ENCODE measurements around the gene B4GALNT4.
A peak's percentile ranks its signal among the peaks of the same experiment; 100 is the strongest.
"Not testable (repeated sequence)": the region's sequence is repeated elsewhere in the genome, so short reads cannot be mapped to it uniquely, and the experiment has no call there.

B4GALNT4 gene

GRCh38 chr11:336659-337198, 32.6 kb upstream of the B4GALNT4 start:
- DNase-seq, result no peak

- DNase-seq, result no peak
Observed at GRCh38 chr11:337711-338110, 31.6 kb upstream of the B4GALNT4 start.

GRCh38 chr11:339963-340362, 29.3 kb upstream of the B4GALNT4 start:
- DNase-seq, result no peak

DNA sequence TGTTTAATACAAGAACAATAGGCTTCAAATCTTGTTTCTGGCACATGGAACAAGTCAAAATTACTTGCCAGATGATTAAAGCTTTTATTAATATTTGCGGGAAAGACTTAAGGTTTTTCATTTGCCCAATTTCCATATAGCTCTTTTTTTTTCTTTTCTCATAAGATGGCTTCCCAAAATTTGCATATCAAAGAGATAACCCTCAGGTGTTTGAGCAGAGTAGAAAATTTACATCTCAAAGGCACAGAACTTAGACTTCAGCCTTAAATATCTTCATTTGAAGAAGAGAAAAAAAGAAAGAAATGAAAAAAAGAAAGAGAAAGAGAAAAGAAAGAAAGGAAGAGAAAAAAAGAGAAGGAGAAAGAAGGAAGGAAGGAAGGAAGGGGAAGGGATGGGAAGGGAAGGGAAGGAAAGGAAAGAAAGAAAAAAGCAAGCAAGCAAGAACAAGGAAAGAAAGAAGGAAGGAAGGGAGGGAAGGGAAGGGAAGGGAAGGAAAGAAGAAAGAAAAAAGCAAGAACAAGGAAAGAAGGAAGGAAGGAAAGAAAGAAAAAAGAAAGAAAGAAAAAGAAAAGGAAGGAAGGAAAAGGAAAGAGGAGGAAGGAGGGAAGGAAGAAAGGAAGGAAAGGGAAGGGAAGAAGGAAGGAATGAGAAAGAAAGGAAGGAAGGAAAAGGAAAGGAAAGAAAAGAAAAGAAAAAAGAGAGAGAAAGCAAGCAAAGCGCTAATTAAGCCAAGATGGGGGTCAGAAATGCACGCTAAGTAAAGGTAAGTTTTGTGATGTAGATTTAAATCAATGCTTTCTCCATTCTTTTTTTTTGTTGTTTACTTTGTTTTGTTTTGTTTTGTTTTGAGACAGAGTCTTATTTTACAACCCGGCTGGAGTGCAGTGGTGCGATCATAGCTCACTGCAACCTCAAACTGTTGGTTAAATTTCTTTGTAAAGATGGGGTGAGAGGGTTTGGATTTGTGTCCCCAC, 28.5 kb upstream of the B4GALNT4 start:
- DNase-seq, result no peak

DNA sequence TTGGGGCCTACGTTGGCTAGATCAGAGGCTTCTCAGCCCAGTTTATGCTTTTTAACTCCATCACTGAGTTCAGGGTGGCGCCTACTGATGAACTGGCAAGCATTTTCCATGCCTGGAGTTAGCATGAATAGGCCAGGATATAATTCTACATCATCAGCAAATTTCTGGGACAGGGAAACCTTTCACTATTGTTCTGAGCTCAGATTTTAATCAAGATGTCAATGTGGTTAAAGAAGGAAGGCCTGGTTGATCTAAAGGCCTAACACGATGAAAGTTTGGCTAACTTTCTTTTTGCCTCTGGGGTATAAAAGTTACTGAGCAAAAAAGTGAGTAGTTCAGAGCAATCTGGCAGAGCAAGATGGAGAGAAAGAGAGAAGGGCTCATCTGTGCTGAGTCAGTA, 27.0 kb upstream of the B4GALNT4 start:
- no peak for DNase-seq

DNA sequence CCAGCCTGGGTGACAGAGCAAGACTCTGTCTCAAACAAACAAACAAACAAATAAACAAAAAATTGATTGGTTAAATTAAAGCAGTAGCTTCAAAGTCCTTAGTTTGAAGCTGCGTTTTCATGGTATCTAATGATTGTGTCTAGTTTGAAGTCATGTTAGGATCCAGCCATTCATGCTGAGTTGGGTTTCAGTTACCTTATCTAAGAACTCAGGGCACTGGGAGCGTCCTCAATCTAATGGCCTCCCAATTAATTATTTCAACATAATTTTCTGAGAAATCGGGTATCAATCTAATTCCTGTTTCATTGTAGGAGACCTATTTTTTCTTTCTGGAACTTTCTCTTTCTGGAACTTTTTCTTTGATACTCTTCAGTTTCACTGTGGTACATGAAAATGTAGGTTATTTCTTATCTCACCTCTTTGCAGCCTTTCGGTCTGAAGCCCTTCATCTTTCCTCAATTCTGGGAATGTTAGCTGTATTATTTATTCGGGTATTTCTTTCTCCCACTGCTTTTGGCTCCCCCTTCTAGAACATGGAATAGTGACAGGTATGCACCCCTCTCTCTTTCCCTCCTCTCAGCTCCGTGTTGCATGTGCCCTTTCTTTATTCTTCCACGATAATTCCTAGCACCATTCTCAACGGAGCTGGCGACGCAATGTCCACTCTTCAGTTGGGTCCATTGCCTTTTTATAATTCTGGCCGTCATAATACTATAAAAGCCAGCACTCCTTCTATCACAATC, 24.3 kb upstream of the B4GALNT4 start:
- no peak for DNase-seq

GRCh38 chr11:346529-346928, 22.8 kb upstream of the B4GALNT4 start:
- DNase-seq, result no peak

- DNase-seq, result not testable (repeated sequence)
Observed at GRCh38 chr11:349270-349954, 19.9 kb upstream of the B4GALNT4 start.

DNA sequence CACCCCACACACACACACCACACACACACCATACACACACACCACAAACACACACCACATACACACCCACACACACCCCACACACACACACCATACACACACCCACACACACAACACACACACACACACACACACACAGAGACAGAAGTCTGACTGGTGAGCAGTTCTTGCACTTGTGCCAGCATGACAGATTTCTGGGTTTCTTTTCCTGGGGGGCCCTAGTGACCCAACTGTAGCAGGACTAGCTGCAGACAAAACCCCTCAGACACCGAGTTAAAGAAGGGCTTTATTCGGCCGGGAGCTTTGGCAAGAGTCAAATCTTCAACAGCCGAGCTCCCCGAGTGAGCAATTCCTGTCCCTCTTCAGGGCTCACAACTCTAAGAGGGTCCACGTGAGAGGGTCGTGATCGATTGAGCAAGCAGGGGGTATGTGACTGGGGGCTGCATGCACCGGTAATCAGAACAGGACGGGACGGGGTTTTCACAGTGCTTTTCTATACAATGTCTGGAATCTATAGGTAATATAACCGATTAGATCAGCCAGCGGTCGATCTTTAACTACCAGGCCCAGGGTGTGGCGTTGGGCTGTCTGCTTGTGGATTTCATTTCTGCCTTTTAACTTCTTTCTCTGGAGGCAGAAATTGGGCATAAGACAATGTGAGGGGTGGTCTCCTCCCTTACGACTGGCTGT, 19.1 kb upstream of the B4GALNT4 start:
- DNase-seq, result not testable (repeated sequence)

GRCh38 chr11:350723-351255, 18.5 kb upstream of the B4GALNT4 start:
- DNase-seq, result no peak

- DNase-seq, result no peak
Observed at GRCh38 chr11:351411-351810, 17.9 kb upstream of the B4GALNT4 start.

DNA sequence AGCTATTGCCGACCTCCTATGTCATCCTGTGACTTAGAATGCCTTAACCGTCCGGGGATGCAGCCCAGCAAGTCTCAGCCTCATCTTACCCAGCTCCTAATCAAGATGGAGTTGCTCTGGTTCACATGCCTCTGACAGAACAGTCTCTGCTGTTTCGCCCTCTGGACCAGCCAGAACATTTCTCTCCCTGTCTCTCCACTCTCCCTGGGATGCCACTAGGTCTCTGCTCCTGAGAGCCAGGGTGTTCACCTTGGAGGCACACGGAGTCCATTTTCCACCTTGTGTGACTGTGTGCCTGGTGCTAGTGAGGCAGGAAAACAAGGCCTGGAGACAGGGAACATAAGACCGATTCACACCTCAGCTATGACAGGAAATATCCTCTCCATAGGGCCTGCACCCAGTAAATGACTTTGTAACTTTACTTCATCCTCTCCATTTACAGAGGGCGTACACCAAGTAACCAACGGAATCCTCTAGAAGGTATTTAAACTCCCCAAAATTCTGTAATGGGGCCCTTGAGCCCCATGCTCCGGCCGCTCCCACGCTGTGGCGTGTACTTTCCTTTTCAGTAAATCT, 16.8 kb upstream of the B4GALNT4 start:
- no peak for DNase-seq

GRCh38 chr11:353179-353873, 16.0 kb upstream of the B4GALNT4 start:
- DNase-seq, result no peak

DNA sequence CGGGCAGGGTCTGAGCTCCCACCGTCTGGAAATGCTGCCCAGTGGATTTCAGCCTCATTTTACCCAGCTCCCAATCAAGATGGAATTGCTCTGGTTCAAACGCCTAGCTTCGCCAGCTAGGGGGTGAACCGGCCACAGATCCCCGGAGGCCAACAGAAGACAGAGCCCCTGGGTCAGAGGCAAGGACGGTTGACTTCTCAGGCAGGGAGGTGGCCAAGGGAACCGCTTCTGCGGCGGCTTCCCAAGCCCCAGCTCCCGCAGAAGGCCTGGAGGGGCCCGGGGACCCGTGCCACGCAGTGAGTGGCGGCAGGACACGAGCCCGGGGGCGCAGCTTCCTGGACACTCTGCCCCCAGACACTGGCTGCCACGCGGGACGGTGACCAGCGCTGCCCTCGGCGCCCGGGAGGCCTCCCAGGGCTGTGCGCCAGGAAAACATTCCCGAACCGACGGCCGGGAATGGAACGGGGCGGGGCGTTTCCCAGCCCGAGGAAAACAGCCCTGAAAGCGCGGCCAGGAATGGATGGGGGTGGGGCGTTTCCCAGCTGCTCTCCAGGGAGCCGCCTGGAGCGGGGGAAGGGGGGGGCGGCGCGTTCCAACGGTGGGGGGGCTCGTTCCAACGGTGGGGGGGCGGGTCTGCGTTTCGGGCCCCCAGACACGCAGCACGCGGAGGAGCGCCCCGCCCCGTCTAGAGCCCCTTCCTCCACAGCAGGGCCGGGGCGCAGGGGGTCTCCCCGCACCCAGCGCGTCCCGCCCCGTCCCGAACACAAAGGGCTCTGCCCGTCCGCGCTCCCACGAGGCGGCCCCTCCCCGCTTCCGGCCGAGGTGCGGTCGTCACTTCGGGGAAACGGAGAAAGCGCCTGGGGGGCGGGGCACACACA, 13.5 kb upstream of the B4GALNT4 start:
- peak; percentile 48 for DNase-seq

GRCh38 chr11:356610-357009, 12.7 kb upstream of the B4GALNT4 start:
- DNase-seq, result no peak

DNA sequence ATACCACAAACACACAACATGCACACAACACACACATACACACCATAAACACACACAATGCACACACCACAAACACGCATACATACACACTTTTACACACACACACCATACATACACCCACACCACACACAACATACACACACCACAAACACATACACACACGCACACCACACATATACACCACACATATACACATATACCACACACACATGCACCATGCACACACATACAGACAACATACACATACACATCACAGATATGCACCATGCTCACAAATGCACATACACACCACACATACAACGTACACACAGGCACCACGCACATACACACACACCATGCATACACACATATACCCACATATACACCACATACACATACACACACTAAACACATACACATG, 11.7 kb upstream of the B4GALNT4 start:
- DNase-seq, result no peak

GRCh38 chr11:358129-358800, 11.0 kb upstream of the B4GALNT4 start:
- no peak for DNase-seq

DNA sequence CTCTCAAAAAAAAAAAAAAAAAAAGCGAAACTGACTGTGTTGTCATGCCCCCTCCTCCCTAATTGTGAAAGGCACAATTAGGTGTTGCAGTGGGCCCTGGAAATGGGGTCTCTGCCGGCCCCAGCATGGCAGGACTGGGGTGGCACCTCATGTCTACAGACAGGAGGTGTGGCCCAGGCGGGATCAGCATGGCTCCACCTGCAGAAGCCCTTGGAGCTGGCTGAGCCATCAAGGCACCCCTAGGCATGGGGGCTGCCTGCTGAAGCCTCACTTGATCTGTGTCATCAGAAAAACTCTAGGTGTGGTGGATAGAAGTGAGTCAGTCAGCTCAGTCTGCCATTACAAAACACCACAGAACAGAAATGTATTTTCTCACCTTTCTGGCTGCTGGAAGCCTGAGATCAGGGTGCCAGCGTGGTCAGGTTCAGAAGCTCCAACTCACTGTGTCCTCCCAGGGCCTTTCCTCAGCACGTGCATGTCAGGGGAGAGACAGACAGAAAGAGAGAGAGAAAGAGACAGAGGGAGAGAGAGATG, 10.1 kb upstream of the B4GALNT4 start:
- DNase-seq, result no peak
